Measurements from ENCODE around the gene POGLUT2. TPM values are rescaled to one million over a fixed set of nuclear protein-coding genes. Genes with fewer than 3 reads are reported as not detected.

The POGLUT2 gene
- total and polyA plus RNA-seq, 2 experiments from 2014 or later = 15.7 to 23.1 TPM

DNA sequence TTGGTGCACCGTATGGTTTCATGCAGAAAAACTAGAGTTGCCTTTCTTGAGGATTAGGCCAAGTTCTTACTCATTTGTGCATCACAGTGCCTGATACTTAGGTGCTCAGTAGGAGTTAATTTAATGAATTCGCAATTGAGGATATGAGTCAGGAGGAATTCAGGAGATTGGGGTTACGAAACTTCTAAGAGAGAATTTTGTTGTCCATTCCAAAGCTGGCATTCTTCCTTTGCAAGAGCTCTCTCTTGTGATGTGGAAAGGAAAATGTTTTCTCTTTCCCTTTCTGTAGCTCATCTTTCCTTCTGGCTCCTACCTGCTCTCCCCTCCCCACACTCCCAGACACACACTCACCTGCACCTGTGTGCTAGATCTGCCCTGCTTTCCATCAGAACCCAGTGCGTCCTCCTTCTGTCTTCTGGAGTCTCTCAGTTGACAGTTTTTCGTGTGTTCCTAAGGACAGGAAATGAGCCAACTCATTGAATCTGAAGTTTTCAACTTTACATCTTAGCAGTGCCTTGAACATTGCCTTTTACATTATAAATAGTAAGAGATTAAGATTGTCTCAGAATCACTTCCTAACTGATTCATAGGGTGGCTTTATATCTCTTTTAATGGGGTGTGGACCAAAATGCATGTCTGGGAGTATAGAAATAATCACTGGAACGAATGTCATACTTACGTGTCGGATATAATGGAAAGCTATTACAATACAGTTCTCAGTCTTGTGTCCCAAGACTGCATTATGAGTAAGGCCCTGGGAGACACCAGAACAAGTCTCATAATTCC, 27.3 kb upstream of the POGLUT2 start:
- peak in 1 of 2 donors; percentile 95 for DNase-seq (ENCODE audit: low read depth in 1 of 2, low spot score in 1 of 2)
- no peaks in the 10 kb centered on the region for H3K4me1 ChIP-seq (ENCODE audit: low read depth)
- no peaks in the 10 kb centered on the region for H3K9me3 ChIP-seq (ENCODE audit: low read depth)
- TF ChIP-seq, protein P1, sequence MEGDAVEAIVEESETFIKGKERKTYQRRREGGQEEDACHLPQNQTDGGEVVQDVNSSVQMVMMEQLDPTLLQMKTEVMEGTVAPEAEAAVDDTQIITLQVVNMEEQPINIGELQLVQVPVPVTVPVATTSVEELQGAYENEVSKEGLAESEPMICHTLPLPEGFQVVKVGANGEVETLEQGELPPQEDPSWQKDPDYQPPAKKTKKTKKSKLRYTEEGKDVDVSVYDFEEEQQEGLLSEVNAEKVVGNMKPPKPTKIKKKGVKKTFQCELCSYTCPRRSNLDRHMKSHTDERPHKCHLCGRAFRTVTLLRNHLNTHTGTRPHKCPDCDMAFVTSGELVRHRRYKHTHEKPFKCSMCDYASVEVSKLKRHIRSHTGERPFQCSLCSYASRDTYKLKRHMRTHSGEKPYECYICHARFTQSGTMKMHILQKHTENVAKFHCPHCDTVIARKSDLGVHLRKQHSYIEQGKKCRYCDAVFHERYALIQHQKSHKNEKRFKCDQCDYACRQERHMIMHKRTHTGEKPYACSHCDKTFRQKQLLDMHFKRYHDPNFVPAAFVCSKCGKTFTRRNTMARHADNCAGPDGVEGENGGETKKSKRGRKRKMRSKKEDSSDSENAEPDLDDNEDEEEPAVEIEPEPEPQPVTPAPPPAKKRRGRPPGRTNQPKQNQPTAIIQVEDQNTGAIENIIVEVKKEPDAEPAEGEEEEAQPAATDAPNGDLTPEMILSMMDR (IDR thresholded peaks at IDR 0.05; ENCODE audit: low read depth, low read length) = peak; percentile 12
- no peak overlapping the region for H3K4me3 ChIP-seq
- peaks cover 28% of the 10 kb centered on the region for H3K36me3 ChIP-seq
- no peak overlapping the region for H3K27ac ChIP-seq
- H3K27me3 ChIP-seq = no peaks in the 10 kb centered on the region

DNA sequence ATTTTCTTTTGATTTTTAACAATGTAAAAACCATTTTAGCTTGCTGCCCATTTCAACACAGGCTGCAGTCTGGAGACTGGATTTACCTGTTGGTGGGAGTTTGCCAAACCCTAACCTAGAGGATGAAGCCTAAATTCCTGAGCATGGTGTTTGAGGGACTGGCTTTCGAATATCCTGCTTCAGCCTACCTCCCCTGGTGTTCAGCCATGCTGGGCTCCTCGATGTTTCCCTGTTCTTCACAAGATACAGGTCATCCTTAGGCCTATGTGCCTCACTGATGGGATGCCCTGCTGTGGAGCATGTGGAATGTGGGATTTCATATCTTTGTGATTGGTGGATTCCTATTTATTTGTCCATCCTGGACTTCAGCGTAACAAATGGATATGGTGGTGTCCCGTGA, 26.6 kb upstream of the POGLUT2 start:
- no peaks in the 10 kb centered on the region for H3K27me3 ChIP-seq
- TF ChIP-seq, protein P1 (IDR thresholded peaks at IDR 0.05; ENCODE audit: low read depth, low read length) = no peak
- peaks cover 33% of the 10 kb centered on the region for H3K36me3 ChIP-seq
- H3K9me3 ChIP-seq (ENCODE audit: low read depth) = no peaks in the 10 kb centered on the region
- H3K4me3 ChIP-seq = no peak overlapping the region
- no peaks in the 10 kb centered on the region for H3K4me1 ChIP-seq (ENCODE audit: low read depth)
- DNase-seq (ENCODE audit: low read depth in 1 of 2, low spot score in 1 of 2) = no peak
- H3K27ac ChIP-seq = no peak overlapping the region

GRCh38 chr13:102817907-102818306, 19.1 kb upstream of the POGLUT2 start:
- Histone ChIP-seq H3K4me3 (no peak overlapping the region), H3K4me1 (ENCODE audit: low read depth) (peaks cover 9% of the 10 kb centered on the region), H3K27ac (no peak overlapping the region), H3K9me3 (ENCODE audit: low read depth) (no peaks in the 10 kb centered on the region), H3K27me3 (no peaks in the 10 kb centered on the region), H3K36me3 (peaks cover 23% of the 10 kb centered on the region)
- no peak for DNase-seq (ENCODE audit: low read depth in 1 of 2, low spot score in 1 of 2)
- TF ChIP-seq, protein P1 (IDR thresholded peaks at IDR 0.05; ENCODE audit: low read depth, low read length) = no peak

DNA sequence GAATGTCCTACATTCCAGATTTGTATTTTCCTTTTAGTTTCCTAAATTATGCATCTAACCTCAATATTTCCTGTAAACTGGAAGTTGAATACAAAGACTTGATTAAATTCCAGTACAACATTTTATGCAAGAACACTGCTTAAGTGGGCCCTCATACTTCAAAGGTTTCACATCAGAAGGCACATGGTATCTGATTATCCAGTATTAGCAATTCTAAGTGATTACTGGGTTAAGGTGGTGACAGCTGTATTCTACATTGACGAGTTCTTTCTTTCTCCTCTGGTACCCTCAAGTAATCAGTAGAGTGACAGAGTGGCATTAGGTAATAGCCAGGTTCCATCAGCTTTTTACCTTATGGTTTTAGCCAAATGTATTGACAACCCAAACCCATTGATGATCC, 18.5 kb upstream of the POGLUT2 start:
- H3K27me3 ChIP-seq = no peaks in the 10 kb centered on the region
- H3K4me1 ChIP-seq (ENCODE audit: low read depth) = peaks cover 9% of the 10 kb centered on the region
- DNase-seq (ENCODE audit: low read depth in 1 of 2, low spot score in 1 of 2) = no peak

GRCh38 chr13:102816708-102817107, 17.9 kb upstream of the POGLUT2 start:
- Histone ChIP-seq H3K9me3 (ENCODE audit: low read depth) (no peaks in the 10 kb centered on the region), H3K4me1 (ENCODE audit: low read depth) (peaks cover 9% of the 10 kb centered on the region), H3K4me3 (no peak overlapping the region), H3K27ac (no peak overlapping the region), H3K27me3 (no peaks in the 10 kb centered on the region), H3K36me3 (peaks cover 12% of the 10 kb centered on the region)
- no peak for DNase-seq (ENCODE audit: low read depth in 1 of 2, low spot score in 1 of 2)
- TF ChIP-seq, protein P1 (IDR thresholded peaks at IDR 0.05; ENCODE audit: low read depth, low read length) = no peak

More for the DNA sequence above, 18.5 kb upstream of the POGLUT2 start:
- TF ChIP-seq, protein P1 (IDR thresholded peaks at IDR 0.05; ENCODE audit: low read depth, low read length) = no peak
- Histone ChIP-seq H3K9me3 (ENCODE audit: low read depth) (no peaks in the 10 kb centered on the region), H3K27ac (no peak overlapping the region), H3K36me3 (peaks cover 17% of the 10 kb centered on the region), H3K4me3 (no peak overlapping the region)

Data from cardiac muscle cell (in vitro differentiated cells and primary cell).